Nephron progenitor cell (in vitro differentiated cells): ENCODE measurements around the gene ALOX5AP.

Source experiments
- DNase-seq: peaks from one replicate; pipeline ENCODE4 v3.0.0; 2021
- H3K27ac Mint-ChIP-seq: 2 replicates; pipeline ENCODE4 v1.8.0; 2021; ENCODE audit warnings: mild to moderate bottlenecking, moderate library complexity, mixed read lengths
- H3K27me3 Mint-ChIP-seq: 2 replicates; pipeline ENCODE4 v1.8.0; 2021; ENCODE audit warnings: mild to moderate bottlenecking, low read depth, mixed read lengths; ENCODE audit not compliant: poor library complexity
- H3K36me3 Mint-ChIP-seq: 2 replicates; pipeline ENCODE4 v1.8.0; 2021; ENCODE audit warnings: low read depth, mixed read lengths
- H3K4me1 Mint-ChIP-seq: 2 replicates; pipeline ENCODE4 v1.8.0; 2021; ENCODE audit warnings: mixed read lengths
- H3K4me3 Mint-ChIP-seq: 2 replicates; pipeline ENCODE4 v1.8.0; 2021; ENCODE audit warnings: mild to moderate bottlenecking, moderate library complexity, mixed read lengths
- H3K9me3 Mint-ChIP-seq: 2 replicates; pipeline ENCODE4 v1.8.0; 2021; ENCODE audit warnings: mild to moderate bottlenecking, moderate library complexity, mixed read lengths
- CTCF ChIP-seq: fragments of 200-600 bp; sonication (generic); IDR thresholded peaks from 2 replicates; pipeline ENCODE4 v1.5.0; 2021; ENCODE audit warnings: antibody characterized with exemption

Gene ALOX5AP

GRCh38 chr13:30700364-30700763 lies 35.0 kb upstream of the ALOX5AP start:
- H3K4me3 Mint-ChIP-seq: no peak overlapping the region
- no peak for TF ChIP-seq CTCF
- H3K36me3 Mint-ChIP-seq: peaks cover 5% of the 10 kb centered on the region
- H3K27ac Mint-ChIP-seq: no peak overlapping the region
- H3K9me3 Mint-ChIP-seq: peaks cover 11% of the 10 kb centered on the region
- no peak for DNase-seq
- H3K4me1 Mint-ChIP-seq: peaks cover 54% of the 10 kb centered on the region
- H3K27me3 Mint-ChIP-seq: peaks cover 23% of the 10 kb centered on the region

- TF ChIP-seq CTCF: no peak
- peaks cover 15% of the 10 kb centered on the region for H3K9me3 Mint-ChIP-seq
- H3K4me3 Mint-ChIP-seq: no peak overlapping the region
- peaks cover 47% of the 10 kb centered on the region for H3K4me1 Mint-ChIP-seq
- no peak for DNase-seq
- no peak overlapping the region for H3K27ac Mint-ChIP-seq
- H3K36me3 Mint-ChIP-seq: peaks cover 5% of the 10 kb centered on the region
- peaks cover 19% of the 10 kb centered on the region for H3K27me3 Mint-ChIP-seq
Measured at GRCh38 chr13:30702006-30702405, 33.3 kb upstream of the ALOX5AP start.

GRCh38 chr13:30704596-30704995 lies 30.7 kb upstream of the ALOX5AP start:
- H3K36me3 Mint-ChIP-seq: peaks cover 5% of the 10 kb centered on the region
- H3K4me1 Mint-ChIP-seq: peaks cover 44% of the 10 kb centered on the region
- peaks cover 20% of the 10 kb centered on the region for H3K9me3 Mint-ChIP-seq
- no peak for TF ChIP-seq CTCF
- H3K27me3 Mint-ChIP-seq: peaks cover 4% of the 10 kb centered on the region
- H3K4me3 Mint-ChIP-seq: no peak overlapping the region
- no peak for DNase-seq
- H3K27ac Mint-ChIP-seq: no peak overlapping the region

- DNase-seq: no peak
- H3K36me3 Mint-ChIP-seq: peaks cover 5% of the 10 kb centered on the region
Measured at GRCh38 chr13:30705680-30706079, 29.7 kb upstream of the ALOX5AP start.

GRCh38 chr13:30708541-30708940 lies 26.8 kb upstream of the ALOX5AP start:
- Mint-ChIP-seq H3K4me1 (peaks cover 51% of the 10 kb centered on the region), H3K4me3 (no peak overlapping the region), H3K36me3 (peaks cover 5% of the 10 kb centered on the region), H3K9me3 (peaks cover 18% of the 10 kb centered on the region), H3K27me3 (peaks cover 4% of the 10 kb centered on the region), H3K27ac (no peak overlapping the region)
- TF ChIP-seq CTCF: no peak
- no peak for DNase-seq

More at GRCh38 chr13:30705680-30706079, 29.7 kb upstream of the ALOX5AP start:
- H3K27me3 Mint-ChIP-seq: peaks cover 4% of the 10 kb centered on the region
- H3K4me1 Mint-ChIP-seq: peaks cover 44% of the 10 kb centered on the region
- no peak overlapping the region for H3K4me3 Mint-ChIP-seq
- no peak overlapping the region for H3K27ac Mint-ChIP-seq
- no peak for TF ChIP-seq CTCF
- H3K9me3 Mint-ChIP-seq: peaks cover 20% of the 10 kb centered on the region

GRCh38 chr13:30710442-30710841 lies 24.9 kb upstream of the ALOX5AP start:
- H3K27ac Mint-ChIP-seq: no peak overlapping the region
- H3K4me3 Mint-ChIP-seq: no peak overlapping the region
- peaks cover 9% of the 10 kb centered on the region for H3K9me3 Mint-ChIP-seq
- no peaks in the 10 kb centered on the region for H3K36me3 Mint-ChIP-seq
- DNase-seq: no peak
- H3K27me3 Mint-ChIP-seq: peaks cover 4% of the 10 kb centered on the region
- H3K4me1 Mint-ChIP-seq: peaks cover 46% of the 10 kb centered on the region
- no peak for TF ChIP-seq CTCF
